ENCODE data around the gene CDC42BPA. TPM values are rescaled to one million over a fixed set of nuclear protein-coding genes. Genes with fewer than 3 reads are reported as not detected.

Gene CDC42BPA
- total RNA-seq, 1 donor from 2014 or later = 61.6 TPM

DNA sequence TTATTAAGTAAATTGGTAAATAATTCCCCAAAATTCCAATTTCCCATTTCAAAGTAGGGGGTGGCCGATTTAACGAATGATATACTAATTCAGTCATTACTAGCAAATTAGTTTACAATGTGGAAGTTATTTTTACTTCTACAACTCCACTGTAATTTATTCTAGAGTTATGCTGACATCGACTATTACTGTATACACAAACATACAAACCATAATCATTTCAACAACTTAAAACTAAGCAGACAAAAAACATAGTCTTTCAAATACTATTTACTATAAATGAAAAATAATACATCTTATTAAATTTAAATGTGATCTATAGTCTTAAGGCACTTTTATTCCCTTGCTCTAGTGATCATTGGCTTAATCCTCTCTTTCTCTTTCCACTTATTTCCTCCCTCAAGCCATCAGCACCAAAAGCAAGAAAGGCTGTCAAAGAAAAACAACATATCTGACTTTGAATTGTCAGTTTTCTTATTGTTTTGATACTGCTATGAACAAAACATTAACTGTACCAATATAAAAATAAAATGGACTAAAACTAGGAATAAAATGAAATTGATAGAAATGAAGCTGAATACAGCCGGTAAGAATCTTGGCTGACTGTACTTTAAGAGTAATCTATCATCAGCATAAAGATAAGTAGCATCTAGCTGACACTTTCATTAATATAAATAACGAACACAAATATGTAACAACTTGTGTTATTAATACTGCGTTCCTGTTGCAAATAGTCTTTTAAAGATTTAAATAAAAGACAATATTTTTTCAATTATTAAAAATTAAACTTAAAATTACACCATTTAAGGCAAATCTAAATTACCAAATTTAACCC is 4.1 kb downstream of the CDC42BPA start:
- H3K4me1 Mint-ChIP-seq (ENCODE audit: low read depth) = peaks cover 51% of the 10 kb centered on the region
- DNase-seq (ENCODE audit: low spot score) = no peak
- H3K27ac Mint-ChIP-seq (ENCODE audit: unreplicated experiment) = peak overlapping the region; percentile 80
- H3K9me3 Mint-ChIP-seq (ENCODE audit: low read depth) = peaks cover 2% of the 10 kb centered on the region
- peak overlapping the region; percentile 85 for H3K4me3 Mint-ChIP-seq (ENCODE audit: unreplicated experiment)
- TF ChIP-seq CTCF (IDR thresholded peaks at IDR 0.05) = no peak
- no peaks in the 10 kb centered on the region for H3K27me3 Mint-ChIP-seq (ENCODE audit: low read depth)
- peaks cover 2% of the 10 kb centered on the region for H3K36me3 Mint-ChIP-seq (ENCODE audit: low read depth)

DNA sequence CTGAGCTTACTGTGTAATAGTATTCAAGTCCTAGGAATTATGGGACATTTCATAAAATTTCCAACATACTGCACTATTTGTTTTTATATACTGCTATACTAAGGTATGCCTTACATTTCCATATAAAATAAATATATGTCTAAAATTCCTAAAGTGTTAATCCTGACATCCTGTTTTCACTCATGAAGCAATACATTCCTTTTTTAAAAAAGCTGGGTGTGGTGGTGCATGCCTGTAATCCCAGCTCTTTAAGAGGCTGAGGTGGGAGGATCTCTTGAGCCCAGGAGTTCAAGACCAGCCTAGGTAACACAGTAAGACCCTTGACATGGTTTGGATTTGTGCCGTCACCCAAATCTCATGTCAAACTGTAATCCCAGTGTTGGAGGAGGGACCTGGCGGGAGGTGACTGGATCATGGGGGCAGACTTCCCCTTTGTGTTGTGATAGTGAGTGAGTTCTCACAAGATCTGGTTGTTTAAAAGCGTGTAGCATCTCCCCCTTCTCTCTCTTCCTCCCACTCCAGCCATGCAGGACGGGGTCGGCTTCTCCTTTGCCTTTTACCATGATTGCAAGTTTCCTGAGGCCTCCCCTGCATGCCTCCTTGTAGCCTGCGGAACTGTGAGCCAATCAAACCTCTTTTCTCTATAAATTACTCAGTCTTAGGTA is 5.8 kb downstream of the CDC42BPA start:
- Mint-ChIP-seq H3K4me1 (ENCODE audit: low read depth) (peaks cover 59% of the 10 kb centered on the region), H3K27me3 (ENCODE audit: low read depth) (no peaks in the 10 kb centered on the region), H3K36me3 (ENCODE audit: low read depth) (peaks cover 2% of the 10 kb centered on the region), H3K27ac (ENCODE audit: unreplicated experiment) (peak overlapping the region; percentile 88), H3K4me3 (ENCODE audit: unreplicated experiment) (peak overlapping the region; percentile 6), H3K9me3 (ENCODE audit: low read depth) (peaks cover 2% of the 10 kb centered on the region)
- no peak for DNase-seq (ENCODE audit: low spot score)
- no peak for TF ChIP-seq CTCF (IDR thresholded peaks at IDR 0.05)

DNA sequence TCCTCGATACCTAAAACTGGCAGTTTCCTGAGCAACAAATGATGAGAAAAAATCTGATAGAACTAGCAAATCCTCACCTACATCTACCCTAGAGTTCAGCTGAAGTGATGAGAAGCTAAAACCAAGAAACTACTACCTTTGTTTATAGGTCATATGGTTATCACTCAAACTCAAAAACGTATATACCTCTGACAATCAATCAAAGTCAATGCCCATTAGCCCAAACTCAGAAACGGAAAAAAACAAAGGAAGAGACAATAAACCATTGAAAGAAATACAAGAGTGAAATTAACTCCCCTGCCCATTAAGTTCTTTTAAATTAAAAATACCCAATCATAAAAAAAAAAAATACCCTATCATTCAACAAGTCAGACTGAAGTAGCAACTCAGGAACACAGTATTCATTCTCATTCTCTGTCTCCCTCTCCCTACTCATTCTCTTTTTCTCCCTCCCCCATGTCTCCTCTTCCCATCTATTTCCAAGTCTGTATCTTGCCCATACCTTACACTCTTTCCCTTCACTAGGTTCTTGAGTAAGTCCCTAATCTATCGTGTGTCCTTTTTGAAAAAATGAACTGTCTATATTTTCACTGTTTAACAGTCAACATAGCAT is 6.8 kb downstream of the CDC42BPA start:
- no peak for TF ChIP-seq CTCF (IDR thresholded peaks at IDR 0.05)
- H3K4me1 Mint-ChIP-seq (ENCODE audit: low read depth) = peaks cover 67% of the 10 kb centered on the region
- H3K36me3 Mint-ChIP-seq (ENCODE audit: low read depth) = peaks cover 2% of the 10 kb centered on the region
- peaks cover 2% of the 10 kb centered on the region for H3K9me3 Mint-ChIP-seq (ENCODE audit: low read depth)
- no peak for DNase-seq (ENCODE audit: low spot score)
- no peak overlapping the region for H3K4me3 Mint-ChIP-seq (ENCODE audit: unreplicated experiment)
- no peaks in the 10 kb centered on the region for H3K27me3 Mint-ChIP-seq (ENCODE audit: low read depth)
- peak overlapping the region; percentile 32 for H3K27ac Mint-ChIP-seq (ENCODE audit: unreplicated experiment)

GRCh38 chr1:227308367-227309336 is 9.6 kb downstream of the CDC42BPA start:
- DNase-seq (ENCODE audit: low spot score) = no peak
- H3K27me3 Mint-ChIP-seq (ENCODE audit: low read depth) = no peaks in the 10 kb centered on the region
- H3K4me1 Mint-ChIP-seq (ENCODE audit: low read depth) = peaks cover 63% of the 10 kb centered on the region
- peak overlapping the region; percentile 10 for H3K27ac Mint-ChIP-seq (ENCODE audit: unreplicated experiment)
- peaks cover 5% of the 10 kb centered on the region for H3K36me3 Mint-ChIP-seq (ENCODE audit: low read depth)
- no peak for TF ChIP-seq CTCF (IDR thresholded peaks at IDR 0.05)
- no peak overlapping the region for H3K4me3 Mint-ChIP-seq (ENCODE audit: unreplicated experiment)
- H3K9me3 Mint-ChIP-seq (ENCODE audit: low read depth) = peaks cover 2% of the 10 kb centered on the region

Data from chondrocyte (in vitro differentiated cells).